Activated naive CD8-positive, alpha-beta T cell (primary cell): Measurements from ENCODE around the gene KDM4D.
"Not testable (repeated sequence)": the region's sequence is repeated elsewhere in the genome, so short reads cannot be mapped to it uniquely, and the experiment has no call there.

Experiments
- H3K27ac Mint-ChIP-seq: one replicate; pipeline ENCODE4 v1.8.0; 2021; ENCODE audit warnings: mixed read lengths
- H3K27me3 Mint-ChIP-seq: one replicate; pipeline ENCODE4 v1.8.0; 2021; ENCODE audit warnings: mixed read lengths
- H3K36me3 Mint-ChIP-seq: one replicate; pipeline ENCODE4 v1.8.0; 2021; ENCODE audit warnings: mixed read lengths
- H3K4me1 Mint-ChIP-seq: one replicate; pipeline ENCODE4 v1.8.0; 2021; ENCODE audit warnings: low read depth, mixed read lengths
- H3K4me3 Mint-ChIP-seq: one replicate; pipeline ENCODE4 v1.8.0; 2021; ENCODE audit warnings: mild to moderate bottlenecking, mixed read lengths
- H3K9me3 Mint-ChIP-seq: one replicate; pipeline ENCODE4 v1.8.0; 2021; ENCODE audit warnings: low read depth, mixed read lengths

The KDM4D gene

GRCh38 chr11:95035316-95035715 lies 61.8 kb downstream of the KDM4D start:
- peaks cover 3% of the 10 kb centered on the region for H3K36me3 Mint-ChIP-seq
- peaks cover 17% of the 10 kb centered on the region for H3K27me3 Mint-ChIP-seq
- no peak overlapping the region for H3K4me3 Mint-ChIP-seq
- H3K27ac Mint-ChIP-seq = no peak overlapping the region
- no peaks in the 10 kb centered on the region for H3K9me3 Mint-ChIP-seq
- H3K4me1 Mint-ChIP-seq = no peaks in the 10 kb centered on the region

- H3K9me3 Mint-ChIP-seq, H3K27ac Mint-ChIP-seq, H3K4me1 Mint-ChIP-seq, H3K36me3 Mint-ChIP-seq: not testable (repeated sequence)
- Mint-ChIP-seq H3K27me3 (peaks cover 27% of the 10 kb centered on the region), H3K4me3 (peak overlapping the region; percentile 65)
These were observed 64.0 kb downstream of the KDM4D start for GRCh38 chr11:95037356-95038035.

- H3K4me1 Mint-ChIP-seq = no peaks in the 10 kb centered on the region
- peaks cover 33% of the 10 kb centered on the region for H3K27me3 Mint-ChIP-seq
- H3K9me3 Mint-ChIP-seq = no peaks in the 10 kb centered on the region
- H3K36me3 Mint-ChIP-seq = peaks cover 5% of the 10 kb centered on the region
- no peak overlapping the region for H3K27ac Mint-ChIP-seq
- no peak overlapping the region for H3K4me3 Mint-ChIP-seq
These were observed 68.7 kb downstream of the KDM4D start for GRCh38 chr11:95042239-95042638.

GRCh38 chr11:95042906-95043305 lies 69.4 kb downstream of the KDM4D start:
- peaks cover 5% of the 10 kb centered on the region for H3K36me3 Mint-ChIP-seq
- H3K4me3 Mint-ChIP-seq = no peak overlapping the region
- H3K27me3 Mint-ChIP-seq = peaks cover 34% of the 10 kb centered on the region
- no peaks in the 10 kb centered on the region for H3K4me1 Mint-ChIP-seq
- no peak overlapping the region for H3K27ac Mint-ChIP-seq
- no peaks in the 10 kb centered on the region for H3K9me3 Mint-ChIP-seq

GRCh38 chr11:95044010-95044409 lies 70.5 kb downstream of the KDM4D start:
- no peaks in the 10 kb centered on the region for H3K9me3 Mint-ChIP-seq
- no peaks in the 10 kb centered on the region for H3K4me1 Mint-ChIP-seq
- peaks cover 2% of the 10 kb centered on the region for H3K36me3 Mint-ChIP-seq
- H3K27ac Mint-ChIP-seq = no peak overlapping the region
- H3K27me3 Mint-ChIP-seq = peaks cover 30% of the 10 kb centered on the region
- no peak overlapping the region for H3K4me3 Mint-ChIP-seq

GRCh38 chr11:95045812-95046211 lies 72.3 kb downstream of the KDM4D start:
- no peaks in the 10 kb centered on the region for H3K9me3 Mint-ChIP-seq
- no peak overlapping the region for H3K27ac Mint-ChIP-seq
- H3K4me1 Mint-ChIP-seq = no peaks in the 10 kb centered on the region
- H3K27me3 Mint-ChIP-seq = peaks cover 34% of the 10 kb centered on the region
- peaks cover 2% of the 10 kb centered on the region for H3K36me3 Mint-ChIP-seq
- no peak overlapping the region for H3K4me3 Mint-ChIP-seq
